GM18517 (cell line): ENCODE measurements around the gene SMKR1.
"Not testable (repeated sequence)": the region's sequence is repeated elsewhere in the genome, so short reads cannot be mapped to it uniquely, and the experiment has no call there.

Experiments
- ATAC-seq: cut with Tn5 transposase; IDR thresholded peaks from one replicate; pipeline ENCODE4 v1.9.1; 2021; ENCODE audit warnings: mild to moderate bottlenecking, moderate library complexity; ENCODE audit not compliant: unreplicated experiment

The SMKR1 gene

DNA sequence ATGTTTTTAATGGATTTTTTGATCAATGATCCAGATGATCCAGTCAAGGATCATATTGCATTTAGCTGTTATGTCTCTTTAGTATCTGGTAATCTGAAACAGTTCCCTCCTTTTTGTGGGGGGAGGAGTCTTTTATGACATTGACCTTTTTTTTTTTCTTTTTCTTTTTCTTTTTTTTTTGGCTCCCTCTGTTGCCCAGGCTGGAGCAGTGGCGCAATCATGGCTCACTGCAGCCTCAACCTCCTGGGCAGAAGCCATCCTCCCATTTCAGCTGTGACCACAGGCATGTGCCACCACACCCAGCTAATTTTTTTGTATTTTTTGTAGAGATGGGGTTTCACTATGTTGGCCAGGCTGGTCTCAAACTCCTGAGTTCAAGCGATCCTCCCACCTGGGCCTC, 22.1 kb downstream of the SMKR1 start:
- not testable (repeated sequence) for ATAC-seq

DNA sequence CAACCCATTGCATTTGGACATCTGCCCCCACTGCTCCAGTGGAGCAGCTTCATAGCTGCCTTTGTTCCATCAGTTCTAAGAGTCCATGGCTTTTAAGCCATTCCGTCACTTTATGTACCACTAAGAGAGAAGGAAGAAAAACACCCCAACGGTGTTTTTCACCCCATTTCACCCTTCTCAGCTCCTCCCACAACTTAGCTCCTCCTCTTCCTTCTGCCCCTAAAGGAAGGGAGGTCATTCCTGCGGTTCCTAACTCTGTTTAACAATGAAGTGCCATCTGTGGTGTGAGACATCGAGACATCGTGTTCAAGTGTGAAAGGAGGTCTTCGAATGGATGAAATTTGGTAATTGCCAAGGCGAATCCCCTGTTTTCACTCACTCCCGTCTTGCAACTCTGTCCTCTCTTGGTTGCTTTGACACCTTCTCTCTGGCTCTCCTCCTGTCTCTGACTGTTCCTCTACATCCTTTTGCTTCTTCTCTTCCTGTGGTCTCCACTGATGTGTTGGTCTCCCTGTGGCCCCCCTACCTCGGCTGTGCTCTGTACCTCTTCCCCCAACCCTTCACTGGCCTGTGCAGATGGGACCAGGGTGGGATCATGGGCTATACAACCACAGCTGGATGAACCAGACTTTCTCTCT, 23.0 kb downstream of the SMKR1 start:
- no peak for ATAC-seq

DNA sequence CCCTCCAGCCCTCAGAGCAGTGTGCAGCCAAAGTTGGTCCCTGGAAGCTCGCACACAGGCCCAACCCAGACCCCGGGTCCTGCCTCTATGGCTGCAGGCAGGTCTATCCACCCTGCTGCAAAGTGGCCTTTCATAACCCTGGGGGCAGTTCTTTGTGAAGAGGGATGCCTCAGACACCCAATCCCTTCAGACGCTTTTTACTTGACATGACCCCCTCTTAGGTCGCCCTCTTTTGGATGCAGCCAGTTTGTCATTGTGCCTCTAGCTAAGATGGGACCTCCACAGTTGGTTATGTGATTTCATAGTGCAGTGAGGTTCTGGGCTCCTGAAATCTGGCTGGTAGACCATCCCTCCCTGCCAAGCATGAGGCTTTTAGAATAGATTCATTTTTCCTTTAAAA, 27.3 kb downstream of the SMKR1 start:
- no peak for ATAC-seq

DNA sequence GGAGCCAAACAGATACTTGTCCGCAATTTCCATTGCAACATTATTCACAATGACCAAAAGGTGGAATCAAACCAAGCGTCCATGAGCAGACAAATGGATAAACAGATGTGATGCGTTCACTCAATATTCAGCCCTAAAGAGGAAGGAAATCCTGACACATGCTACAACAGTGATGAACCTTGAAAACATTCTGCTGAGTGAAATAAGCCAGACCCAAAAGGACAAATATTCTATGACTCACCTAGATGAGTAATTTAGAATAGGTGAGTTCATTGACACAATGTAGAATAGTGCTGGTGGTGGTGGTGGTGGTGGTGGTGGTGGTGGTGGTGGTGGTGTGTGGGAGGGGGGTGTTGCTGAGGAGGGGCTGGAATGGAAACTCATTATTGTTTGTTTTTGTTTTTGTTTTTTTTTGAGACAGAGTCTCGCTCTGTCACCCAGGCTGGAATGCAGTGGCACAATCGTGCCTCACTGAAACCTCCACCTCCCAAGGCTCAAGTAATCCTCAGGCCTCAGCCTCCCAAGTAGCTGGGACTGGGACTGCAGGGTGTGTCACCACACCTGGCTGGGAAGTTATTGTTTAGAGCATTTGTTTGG, 28.6 kb downstream of the SMKR1 start:
- ATAC-seq: no peak

DNA sequence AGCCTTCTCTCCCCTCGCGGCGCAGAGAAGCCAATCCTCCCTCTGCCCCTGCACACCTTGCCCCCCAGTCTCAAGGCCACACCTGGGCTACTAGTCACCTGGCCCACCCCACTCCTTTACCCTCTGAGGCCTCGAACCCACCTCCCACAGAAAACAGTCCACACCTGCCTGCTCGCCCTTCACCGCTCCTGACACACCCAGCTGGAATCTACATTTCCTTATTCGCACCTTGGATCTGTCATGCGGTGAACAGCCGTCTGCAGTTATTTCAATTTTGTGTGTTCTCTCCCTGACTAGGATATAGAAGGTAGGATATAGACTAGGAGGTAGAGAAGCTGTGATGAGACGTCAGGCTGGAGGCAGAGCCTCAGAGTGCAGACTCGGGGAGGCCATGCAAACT, 29.4 kb downstream of the SMKR1 start:
- no peak for ATAC-seq

DNA sequence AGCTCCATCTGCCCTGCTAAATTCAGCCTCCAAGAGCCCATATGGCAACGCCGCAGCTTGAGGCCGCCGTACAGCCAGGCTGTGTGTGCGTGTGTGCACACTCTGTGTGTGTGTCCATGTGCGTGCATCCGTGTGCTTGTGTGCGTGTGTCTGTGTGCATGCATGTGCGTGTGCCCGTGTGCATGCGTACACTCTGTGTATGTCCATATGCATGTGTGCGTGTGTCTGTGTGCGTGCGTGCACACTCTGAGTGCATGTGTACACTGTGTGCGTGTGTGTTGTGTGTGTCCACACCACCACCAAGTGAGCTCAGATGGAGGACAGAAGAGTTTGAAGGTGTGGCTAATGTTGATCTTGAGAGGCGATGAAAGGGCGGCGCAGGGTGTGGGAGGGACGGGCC, 30.0 kb downstream of the SMKR1 start:
- ATAC-seq: no peak

DNA sequence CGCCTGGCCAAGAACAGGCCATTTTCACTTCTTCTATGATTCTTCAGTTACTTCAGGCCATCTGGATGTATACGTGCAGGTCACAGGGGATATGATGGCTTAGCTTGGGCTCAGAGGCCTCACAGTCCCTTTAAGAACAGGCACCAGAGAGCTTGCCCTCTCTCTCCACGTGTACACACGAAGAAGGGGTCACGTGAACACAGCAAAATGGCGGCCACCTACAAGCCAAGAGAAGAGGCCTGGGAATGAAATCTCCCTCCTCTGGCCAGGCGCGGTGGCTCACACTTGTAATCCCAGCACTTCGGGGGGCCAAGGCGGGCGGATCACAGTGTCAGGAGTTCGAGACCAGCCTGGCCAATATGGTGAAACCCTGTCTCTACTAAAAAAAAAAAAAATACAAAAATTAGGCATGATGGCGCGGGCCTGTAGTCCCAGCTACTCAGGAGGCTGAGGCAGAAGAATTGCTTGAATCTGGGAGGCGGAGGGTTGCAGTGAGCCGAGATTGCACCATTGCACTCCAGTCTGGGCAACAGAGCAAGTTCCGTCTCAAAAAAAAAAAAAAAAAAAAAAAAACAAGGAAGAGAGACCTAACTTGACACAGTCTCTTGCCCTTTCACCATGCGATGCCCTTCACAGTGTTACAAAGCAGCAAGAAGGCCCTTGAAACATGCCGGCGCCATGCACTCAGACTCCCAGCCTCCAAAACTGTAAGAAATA, 32.4 kb downstream of the SMKR1 start:
- not testable (repeated sequence) for ATAC-seq

DNA sequence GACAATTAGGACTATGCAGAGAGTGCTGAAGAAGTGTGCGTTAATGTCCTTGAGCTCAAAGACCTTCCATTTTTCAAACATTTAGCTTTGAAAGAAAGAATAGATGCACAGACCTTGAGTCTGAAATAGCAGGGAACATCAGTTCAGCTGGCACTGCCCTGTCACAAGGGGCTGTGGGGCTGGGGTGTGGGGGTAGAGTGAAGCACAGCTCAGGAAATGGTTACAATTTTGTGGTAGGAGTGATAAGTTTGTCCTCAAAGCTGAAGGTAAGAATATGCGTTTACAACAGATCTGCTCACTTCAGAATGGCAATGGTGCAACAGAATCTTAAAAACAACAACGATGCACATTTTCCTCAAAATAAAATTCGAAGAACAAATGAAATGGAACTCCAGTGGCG, 33.6 kb downstream of the SMKR1 start:
- ATAC-seq: no peak

DNA sequence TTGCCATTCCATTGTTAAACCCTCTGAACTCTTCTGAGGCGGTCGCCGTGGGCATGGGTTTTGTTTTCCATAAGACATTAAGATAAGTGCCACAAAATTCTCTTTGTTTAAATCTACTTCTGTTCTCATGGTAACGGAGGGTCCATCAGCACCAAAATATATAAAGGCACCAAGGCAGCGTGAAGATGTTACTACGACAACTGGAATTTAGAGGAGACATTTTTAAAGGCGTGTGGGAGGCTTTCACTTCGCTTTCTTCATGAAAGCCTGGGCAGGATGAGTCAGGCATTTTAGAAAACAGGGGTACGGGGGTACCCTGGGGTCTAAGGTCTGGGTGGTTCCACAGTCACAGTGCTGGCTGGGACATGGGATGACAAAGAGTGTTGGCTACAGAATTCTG, 34.0 kb downstream of the SMKR1 start:
- ATAC-seq: no peak

DNA sequence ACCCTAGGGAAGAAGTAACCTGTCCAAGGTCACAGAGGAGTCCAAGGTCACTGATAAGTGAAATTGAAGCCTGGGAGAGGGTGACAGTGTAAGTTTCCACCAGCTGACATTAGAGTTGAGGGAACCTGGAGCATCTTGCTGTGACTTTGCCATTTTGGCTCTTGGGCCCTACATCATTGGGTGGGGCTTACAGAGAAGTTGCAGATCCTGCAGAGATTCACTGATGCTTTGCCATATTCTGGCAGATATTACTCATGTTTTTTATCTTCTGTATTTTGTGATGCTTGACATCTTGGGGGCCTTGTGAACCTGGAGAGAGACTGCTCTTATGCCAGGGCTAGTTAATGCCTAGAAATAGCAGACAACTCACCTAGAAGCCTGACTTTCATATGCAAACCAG, 36.5 kb downstream of the SMKR1 start:
- ATAC-seq: no peak

DNA sequence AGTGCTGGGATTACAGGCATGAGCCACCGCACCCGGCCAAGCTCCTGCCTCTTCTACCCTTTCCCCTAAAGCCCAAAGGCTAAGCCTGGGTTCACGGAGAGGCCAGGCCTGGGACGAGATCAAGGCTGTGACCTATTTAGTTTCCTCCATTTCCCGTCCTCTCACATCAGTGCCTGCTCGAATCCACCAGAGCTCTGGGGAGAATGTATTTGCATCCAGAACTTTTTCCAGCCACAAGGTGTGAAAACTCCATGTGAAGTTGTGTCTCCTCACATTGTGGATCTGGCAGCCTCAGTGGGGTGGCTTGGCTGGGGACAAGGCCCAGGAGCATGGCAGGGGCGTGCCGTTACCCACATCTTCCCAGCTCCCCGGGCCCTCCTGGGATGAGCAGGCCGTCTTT, 38.0 kb downstream of the SMKR1 start:
- no peak for ATAC-seq

DNA sequence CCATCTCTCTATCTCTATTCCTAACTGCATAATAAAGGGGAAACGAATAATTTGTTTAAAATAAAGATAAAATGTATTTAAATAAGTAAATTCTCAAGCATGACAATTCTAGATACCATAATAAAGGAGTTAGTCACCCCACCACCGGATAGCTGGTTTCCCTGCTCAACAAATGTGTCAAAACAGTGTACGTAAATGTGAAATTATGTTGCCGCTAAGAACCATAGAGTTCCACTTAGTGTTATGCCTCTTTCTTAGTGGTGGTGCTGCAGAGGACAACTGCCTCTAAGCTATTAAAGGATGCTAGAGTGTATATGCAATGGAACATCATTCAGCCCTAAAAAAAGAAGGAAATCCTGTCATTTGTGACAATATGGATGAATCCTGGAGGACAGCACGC, 42.4 kb downstream of the SMKR1 start:
- no peak for ATAC-seq

DNA sequence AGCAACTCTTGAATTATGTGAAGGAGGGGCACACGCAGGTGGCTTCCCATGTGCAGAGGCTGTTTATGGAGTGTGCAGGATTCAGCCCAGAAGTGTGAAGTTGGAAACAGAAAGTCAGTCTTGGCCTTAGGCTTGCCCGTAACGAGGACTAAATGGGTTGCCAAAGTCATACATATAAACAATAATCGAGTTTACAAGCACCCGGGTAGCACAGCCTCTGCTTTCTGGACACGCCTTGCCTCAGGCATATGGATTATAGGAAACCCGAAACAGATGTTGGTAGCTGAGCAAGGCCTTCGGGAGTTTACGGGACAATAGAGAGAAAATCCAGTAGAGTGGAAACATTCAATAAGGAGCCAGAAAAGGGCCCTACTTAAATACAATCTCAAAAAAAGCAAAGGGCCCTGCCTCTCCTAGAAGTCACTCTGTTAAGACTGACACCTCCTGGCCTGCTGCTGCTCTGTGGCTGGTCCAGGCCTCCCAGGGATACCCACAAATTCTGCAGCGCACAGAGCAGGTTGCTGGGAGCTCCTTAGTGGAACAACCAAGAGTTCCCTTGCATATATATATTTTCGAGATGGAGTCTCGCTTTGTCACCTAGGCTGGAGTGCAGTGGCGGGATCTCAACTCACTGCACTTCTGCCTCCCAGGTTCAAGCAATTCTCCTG, 48.5 kb downstream of the SMKR1 start:
- ATAC-seq: no peak

DNA sequence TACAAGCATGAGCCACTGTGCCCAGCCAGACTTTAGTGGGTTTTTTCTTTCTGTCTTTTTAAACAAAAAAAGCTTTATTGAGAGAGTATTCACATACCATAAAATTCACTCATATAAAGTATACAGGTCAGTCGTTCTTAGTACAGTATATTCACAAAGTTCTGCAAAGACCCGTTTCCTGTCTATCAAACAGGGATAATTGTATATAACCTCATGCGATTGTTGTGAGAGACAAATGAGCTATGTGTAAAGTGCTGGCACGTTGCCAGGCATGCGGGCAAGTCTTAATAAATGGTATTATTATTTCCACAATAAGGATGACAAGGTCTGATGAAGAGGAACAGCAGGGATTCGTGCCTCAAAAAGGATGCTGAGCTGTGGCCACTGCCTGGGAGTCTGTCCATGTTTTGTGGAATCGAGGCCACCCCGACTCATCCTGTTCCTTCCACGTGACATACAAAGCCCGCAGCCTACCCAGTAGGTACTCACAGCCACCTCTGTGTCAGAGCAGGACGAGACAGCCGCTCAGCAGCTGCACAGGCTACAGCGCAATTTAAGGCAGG, 51.6 kb downstream of the SMKR1 start:
- no peak for ATAC-seq

DNA sequence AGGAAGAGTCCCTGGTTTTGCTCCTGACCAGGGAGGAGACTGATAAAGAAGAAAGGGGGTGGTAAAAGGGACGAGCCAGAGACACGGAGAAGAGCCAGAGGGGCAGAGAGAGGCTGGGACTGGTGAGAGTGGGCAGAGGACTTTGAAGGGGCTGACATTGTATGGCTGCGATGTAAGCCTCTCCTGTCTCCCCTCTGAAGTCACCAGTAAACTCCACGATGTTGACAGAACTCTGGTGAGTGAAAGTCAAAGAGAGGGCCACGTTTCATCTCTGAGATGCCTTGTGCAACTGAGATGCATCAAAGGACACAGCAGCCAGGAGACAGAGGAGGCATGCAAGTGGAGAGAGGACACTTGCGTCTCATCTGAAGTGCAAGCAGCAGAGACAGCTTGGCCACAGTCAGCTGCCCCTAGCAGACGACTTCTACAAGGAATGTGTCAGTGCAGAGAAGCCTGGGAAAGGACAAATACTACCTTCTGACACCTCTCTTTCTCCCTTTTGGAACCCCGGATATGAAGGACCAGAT, 54.3 kb downstream of the SMKR1 start:
- no peak for ATAC-seq

DNA sequence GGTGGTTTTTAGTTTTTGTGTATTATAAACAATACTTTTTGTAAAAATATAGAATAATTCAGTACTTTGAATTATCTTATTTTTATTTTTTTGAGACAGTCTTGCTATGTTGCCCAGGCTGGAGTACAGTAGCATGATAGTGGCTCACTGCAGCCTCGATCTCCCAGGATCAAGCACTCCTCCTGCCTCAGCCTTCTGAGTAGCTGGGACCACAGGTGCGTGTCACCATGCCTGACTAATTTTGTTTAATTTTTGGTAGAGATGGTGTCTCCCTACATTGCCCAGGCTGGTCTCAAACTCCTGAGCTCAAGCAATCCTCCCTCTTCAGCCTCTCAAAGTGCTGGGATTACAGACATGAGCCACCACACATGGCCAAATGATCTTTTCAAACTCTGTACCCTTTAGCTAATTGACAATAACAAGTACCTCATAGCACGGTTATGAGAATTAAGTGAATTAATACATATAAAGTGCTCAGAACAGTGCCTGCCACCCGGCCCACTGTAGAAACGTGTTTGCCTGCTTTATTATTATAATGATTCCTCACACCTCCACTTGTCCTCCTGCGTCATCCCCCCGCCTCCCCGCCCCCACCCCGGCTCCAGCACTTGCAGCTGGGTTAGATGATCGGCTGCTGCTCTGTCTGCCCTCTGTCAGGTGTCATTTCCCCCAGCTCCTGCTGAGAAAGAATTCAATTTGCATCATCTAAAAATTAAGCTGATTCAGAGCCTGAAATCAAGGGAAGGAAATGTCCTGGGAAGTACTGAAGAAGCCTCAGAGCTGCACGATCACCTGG, 55.6 kb downstream of the SMKR1 start:
- ATAC-seq: no peak

DNA sequence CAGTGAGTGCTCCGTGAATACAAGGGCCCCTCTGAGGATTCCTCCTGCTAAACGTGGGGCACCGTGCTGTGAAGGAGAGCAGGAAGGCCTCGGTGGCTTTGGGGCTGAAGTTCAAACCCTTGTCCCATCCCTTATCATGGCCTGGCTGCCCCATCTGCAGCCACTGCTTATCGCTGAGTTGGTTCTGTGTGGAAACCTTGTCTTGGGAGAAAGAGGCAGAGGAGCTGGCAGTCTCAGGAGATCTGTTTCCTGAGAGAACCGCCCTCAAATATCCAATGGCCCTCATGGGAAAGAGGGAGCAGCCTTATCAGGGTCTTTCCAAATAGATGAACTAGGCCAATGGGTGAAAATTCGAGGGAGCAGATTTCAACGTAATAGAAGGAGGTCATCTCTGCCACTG, 57.2 kb downstream of the SMKR1 start:
- no peak for ATAC-seq

DNA sequence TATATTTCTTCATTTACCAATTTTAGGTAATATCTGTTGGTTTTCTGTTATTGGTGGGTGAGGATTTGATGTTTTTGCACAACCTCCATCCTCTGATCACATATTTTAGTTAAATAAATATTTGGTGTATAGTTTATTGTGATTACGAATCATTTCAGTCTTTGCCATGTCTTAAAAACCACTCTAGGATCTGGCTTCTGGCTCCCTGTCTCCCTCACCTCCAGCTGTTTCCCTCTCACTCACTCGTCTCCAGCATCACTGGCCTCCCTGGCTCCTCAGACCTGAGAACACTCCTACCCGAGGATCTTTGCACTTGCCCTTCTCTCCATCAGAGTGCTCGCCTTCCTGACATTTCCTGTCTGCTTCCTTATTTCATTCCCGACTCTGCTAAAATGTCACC, 58.5 kb downstream of the SMKR1 start:
- no peak for ATAC-seq

DNA sequence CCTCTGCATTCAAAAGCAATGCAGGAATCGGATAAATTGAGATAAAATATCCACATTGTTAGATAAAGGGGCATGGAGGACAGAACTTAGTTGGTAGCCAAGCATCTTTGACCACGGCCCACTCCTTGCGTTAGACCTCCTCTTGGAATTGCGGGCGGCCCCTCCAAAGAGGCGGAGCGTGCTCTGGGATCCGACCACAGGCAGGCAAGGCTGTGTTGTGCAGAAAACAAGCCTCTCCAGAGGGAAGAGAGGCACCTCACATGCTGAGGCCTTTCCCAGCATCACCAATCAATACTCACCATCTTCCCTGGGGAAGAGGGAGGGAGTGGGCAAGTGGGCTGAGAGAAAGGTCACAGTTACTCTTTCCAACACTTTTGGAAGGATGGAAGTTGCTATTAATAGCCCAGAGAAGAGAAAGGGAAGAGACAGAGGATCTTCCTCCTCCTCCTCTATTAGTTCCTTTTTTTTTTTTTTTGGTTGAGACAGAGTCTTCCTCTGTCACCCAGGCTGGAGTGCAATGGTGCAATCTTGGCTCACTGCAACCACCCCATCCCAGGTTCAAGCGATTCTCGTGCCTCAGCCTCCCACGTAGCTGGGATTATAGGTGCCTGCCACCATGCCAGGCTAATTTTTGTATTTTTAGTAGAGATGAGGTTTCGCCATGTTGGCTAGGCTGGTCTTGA, 59.5 kb downstream of the SMKR1 start:
- no peak for ATAC-seq
